ENCODE data around the gene FAM53B.

- TF ChIP-seq POLR2A (IDR thresholded peaks at IDR 0.05; ENCODE audit: low read length): no peak
- TF ChIP-seq GATA1 (IDR thresholded peaks at IDR 0.05; ENCODE audit: low read depth, low read length): no peak
Observed at GRCh38 chr10:124604214-124605000, 139.8 kb downstream of the FAM53B start.

All from erythroblast (primary cell).